Right lobe of liver (tissue), 4 donors: Measurements from ENCODE around the gene PDGFB.

ENCODE experiments used
- POLR2A ChIP-seq: fragments of 450-650 bp; IDR thresholded peaks from one replicate; pipeline ENCODE4 v1.6.1; 2017; ENCODE audit warnings: antibody characterized with exemption, mild to moderate bottlenecking
- TF ChIP-seq, protein P1 (sequence below), 4 donors: fragments of 200-600 bp in 3 of 4; fragments of 450-650 bp in 1 of 4; IDR thresholded peaks; one replicate each; pipeline versions ENCODE4 v1.5.1 to v1.8.0; 2016 to 2022; ENCODE audit warnings: antibody characterized with exemption in 4 of 4, mild to moderate bottlenecking in 2 of 4
- donor health status: DM: no; HTN: no; CAD: no.
- donor health status: DM: no; HTN: no; CAD: no.
- donor health status: DM: no; HTN: yes; CAD: no.

GRCh38 chr22:39244136-39244495 lies 666 bp downstream of the PDGFB start:
- TF ChIP-seq POLR2A = no peak
- TF ChIP-seq, protein P1, sequence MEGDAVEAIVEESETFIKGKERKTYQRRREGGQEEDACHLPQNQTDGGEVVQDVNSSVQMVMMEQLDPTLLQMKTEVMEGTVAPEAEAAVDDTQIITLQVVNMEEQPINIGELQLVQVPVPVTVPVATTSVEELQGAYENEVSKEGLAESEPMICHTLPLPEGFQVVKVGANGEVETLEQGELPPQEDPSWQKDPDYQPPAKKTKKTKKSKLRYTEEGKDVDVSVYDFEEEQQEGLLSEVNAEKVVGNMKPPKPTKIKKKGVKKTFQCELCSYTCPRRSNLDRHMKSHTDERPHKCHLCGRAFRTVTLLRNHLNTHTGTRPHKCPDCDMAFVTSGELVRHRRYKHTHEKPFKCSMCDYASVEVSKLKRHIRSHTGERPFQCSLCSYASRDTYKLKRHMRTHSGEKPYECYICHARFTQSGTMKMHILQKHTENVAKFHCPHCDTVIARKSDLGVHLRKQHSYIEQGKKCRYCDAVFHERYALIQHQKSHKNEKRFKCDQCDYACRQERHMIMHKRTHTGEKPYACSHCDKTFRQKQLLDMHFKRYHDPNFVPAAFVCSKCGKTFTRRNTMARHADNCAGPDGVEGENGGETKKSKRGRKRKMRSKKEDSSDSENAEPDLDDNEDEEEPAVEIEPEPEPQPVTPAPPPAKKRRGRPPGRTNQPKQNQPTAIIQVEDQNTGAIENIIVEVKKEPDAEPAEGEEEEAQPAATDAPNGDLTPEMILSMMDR (IDR thresholded peaks at IDR 0.05) = no peak
